HG03457 (cell line): ENCODE results near the gene GPRIN2.
"Not testable (repeated sequence)": the region's sequence is repeated elsewhere in the genome, so short reads cannot be mapped to it uniquely, and the experiment has no call there.

Experiments used
- ATAC-seq: cut with Tn5 transposase; IDR thresholded peaks from one replicate; pipeline ENCODE4 v1.9.1; 2021; ENCODE audit warnings: moderate number of reproducible peaks; ENCODE audit not compliant: unreplicated experiment

GPRIN2 gene

DNA sequence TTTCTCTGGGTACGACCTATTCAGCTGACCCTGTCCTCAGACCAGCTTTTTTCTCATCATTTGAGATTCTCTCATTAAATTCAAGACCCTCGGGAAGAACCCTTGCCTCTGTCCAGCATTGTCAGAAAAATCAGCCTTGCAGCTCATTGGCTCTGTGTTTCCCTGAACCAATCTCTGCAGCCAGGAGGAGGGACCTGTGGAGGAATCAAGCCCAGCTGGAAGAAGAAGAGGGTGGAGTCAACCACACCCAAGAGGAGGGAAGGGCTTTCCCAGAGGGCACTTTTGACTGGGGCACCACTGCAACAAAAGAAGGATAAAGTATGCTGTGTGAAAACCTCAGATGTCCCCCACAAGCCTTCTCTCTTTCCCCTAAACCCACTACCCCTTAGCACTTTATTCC, 14.2 kb upstream of the GPRIN2 start:
- ATAC-seq = not testable (repeated sequence)

DNA sequence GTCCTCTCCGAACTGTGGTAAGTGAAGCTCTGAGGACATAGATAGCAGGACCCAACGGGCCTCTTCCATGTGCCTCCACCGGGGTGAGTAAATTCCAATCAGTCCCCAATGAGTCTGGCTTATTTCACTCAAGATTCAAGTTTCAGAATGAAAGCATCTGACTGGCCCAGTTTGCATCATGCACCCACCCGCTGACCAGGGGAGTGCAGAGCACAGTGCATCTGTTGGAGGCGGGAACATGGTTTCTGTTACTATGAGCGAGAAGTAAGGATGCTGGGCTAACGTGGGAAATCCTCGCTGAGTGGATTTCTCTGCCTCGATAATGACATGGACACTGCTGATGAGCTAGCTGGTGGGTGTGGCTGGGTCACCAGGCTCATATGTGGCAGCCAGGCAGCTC, 10.7 kb upstream of the GPRIN2 start:
- ATAC-seq = not testable (repeated sequence)

DNA sequence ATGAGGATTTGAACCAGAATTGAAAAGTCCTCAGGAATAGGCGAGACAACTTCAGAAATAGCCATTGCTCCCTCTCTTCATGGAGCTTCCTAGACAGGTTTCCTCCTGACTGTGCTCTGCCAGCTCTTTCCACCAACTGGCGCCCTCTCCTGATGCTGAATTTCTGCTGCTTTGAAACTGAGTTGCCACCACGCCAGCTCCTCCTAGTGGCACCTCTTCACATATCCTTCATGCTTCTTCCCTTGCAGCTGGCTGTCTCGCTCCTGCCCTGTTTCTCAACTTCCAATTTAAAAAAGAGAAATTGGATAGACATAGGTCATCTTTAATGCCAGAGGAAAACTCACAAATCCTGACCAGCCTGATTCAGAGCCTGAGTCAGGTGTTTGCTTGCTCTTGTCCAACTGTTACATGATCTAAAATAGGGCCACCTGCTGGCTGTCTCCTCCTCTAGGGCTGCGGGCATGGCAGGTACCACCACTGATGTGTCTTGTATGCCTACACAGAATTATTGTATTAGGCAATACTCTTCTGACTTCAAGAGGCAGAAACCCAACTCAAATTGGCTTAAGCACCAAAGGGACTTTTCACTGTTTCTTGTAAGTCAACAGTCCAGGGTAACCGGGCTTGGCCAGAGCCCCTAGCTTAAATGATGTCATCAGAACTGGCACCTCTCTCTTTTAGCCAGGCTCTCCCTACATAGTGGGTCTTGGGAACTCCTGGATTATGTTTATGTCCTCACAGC, 9.3 kb upstream of the GPRIN2 start:
- ATAC-seq = not testable (repeated sequence)

DNA sequence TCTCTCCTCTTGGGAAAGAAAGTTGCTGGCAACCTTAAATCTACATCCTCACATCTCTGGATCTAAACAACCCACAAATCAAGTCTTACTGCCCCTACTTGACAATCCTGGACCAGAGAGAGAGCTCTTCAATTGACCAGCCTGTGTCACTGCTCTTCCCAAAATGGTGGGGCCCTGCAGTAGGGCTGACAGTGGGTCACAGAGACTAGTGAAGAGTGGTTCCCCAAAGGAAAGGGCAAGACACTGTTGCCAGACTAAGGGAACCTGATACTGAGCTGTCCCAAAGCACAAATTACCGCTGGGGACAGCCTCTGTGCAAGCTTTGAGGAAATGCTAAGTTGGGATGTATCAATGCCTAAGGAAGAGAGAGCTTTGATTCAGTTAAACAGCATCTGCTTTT, 4.5 kb upstream of the GPRIN2 start:
- no peak for ATAC-seq

DNA sequence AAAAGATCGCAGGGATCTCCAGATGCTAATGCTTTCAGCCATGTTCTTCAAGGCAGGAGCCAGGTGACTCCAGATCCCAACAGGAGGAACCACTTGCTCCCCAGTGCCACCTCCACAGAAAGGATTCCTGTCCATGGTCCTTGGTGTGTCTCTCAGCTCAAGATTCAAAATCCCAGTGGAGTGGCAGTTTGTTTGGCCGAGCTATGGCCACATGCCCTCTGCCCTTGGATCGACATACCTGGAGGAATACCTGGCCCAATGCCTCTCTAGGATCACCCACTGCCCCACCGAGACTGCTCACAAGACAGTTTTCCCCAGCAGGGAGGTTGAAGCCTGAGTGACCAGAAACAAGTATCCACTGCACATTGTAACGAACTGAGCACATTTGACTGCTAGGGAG, 3.9 kb upstream of the GPRIN2 start:
- ATAC-seq = no peak

DNA sequence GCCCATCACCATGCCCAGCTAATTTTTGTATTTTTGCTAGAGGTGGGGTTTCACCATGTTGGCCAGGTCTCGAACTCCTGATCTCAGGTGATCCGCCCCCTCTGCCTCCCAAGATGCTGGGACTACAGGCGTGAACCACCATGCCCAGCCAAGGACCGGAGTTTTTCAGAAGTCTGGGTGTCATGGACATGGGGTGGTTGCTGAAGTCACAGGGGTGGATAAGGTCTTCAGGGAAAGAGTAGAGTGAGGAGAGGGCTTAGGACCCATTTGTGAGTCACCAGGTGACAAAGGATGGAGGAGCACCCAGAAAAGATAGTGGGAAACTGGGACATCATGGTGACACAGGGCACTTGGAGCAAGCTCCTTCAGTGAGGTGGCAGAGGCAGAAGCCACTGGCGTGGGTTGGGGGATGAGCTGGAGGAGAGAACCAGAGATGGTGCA, 2.8 kb upstream of the GPRIN2 start:
- no peak for ATAC-seq

DNA sequence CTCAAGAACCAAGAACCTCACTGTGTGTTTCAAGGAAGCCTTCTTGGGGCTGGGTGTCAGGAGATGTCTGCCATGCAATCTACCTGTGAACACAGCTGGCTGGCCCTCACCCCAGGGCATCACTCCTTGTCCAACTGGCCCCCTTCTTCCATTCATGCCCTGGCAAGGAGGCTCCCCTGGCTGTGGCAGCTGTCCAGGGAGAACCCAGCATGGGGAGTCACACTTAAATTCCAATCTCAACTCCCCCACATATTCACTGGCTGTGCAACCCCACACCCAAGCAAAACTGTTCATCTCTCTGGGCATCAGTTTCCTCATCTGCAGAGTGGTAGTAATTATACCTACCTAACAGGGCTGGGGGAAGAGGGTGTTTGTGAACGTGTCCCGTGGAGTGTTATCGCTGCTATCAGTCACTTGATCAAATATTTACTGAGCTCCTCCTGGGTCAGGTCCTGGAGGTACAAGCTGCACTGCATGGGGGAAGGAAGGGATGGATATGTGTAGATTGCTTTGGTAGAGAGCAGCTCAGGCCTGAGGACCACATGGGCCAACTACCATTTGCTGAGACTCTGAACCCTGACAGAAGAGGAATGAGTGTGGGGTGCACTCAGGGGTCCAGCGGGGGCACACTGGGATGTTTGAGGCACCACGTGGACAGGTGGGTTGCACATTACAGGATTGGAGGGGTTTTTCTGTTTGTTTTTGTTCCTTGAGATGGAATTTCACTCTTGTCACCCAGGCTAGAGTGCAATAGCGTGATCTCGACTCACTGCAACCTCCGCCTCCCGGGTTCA, 2.1 kb upstream of the GPRIN2 start:
- ATAC-seq = no peak

DNA sequence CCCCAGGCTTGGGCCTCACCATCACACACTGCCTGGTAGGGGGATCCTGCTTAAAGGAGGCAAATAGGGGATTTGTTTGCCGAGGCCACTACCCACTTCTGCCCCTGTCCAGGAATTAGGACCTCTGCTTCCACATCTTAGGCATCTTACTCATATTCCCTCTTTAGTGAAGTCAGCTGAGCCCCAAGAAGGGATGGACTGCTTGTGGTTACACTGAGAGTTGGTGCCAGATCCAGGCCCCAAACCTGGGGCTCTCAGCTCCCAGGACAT, 1.6 kb upstream of the GPRIN2 start:
- ATAC-seq = no peak

DNA sequence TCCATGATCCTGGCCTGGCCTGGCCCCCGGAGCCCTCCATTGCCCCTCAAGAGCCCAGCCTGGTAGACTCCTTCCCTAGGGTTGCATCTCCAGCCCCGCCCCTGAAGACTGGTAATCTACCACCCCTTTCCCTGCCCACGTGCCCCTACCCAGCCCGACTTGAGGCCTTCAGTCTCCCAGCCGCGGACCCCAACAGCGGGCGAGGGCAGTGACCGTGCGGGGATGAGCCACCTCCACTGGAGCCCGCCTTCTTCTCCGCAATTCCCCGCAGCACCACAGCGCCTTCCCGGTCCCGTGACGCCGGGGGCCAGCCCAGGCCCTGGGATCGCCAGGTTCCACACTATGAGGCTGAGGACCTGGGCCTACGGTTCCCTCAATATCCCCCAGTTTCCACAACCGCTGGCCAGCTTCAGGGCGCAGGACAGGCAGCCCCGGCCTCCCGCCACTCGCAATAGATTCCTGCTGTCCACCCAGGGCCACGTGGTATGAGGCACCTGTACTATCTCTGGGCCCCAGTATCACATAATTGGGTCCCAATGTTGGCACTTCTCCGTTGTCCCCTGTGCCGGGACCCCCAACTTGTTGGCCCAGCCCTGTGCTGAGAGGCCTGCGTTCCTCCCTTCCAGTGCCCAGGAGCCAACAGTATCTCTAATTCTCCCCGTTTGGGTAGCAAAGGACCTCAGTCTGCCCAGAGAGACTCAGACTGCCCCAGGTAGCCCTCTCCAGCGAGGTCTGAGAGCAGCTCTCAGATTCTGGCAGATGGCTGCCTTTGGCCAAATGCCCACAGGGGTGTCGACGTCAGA, 1.1 kb upstream of the GPRIN2 start:
- ATAC-seq = no peak

DNA sequence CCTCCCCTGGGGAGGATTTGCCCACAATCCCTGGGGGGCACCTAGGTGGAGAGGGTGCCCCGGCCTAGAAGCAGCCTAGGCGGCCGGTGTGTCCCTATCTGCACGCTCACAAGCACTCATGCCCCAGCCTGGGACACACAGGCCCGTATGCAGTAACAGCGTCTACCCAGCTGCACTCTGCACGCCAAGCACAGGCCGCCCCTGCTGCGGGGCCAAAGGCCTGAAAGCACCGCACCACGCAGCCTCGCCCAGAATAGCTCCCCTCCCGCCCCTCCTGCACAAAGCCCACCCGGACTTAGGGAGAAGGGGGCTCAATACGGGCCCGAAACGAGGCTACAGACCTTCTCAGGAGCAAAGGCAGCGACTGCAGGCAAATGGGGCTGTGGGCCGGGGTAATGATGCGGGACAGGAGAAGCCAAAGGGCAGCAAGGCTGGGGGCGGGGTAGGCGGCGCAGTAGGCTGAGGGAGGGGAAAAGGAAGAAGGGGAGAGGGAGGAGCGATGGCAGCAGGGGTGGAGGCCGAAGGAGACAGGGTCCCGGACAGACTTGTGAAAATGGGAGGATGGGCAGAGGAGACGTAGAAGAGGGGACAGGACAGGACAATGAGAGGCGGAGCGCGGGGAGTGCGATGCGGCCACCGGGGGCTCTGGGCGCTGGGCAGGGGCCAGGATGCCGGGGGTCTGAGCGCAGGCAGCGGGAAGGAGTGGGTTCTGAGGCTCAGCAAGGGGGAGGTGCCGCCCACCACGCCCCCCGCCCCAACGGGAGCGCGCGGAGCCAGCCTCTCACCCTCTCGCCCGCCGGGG, 544 bp downstream of the GPRIN2 start:
- ATAC-seq = no peak

DNA sequence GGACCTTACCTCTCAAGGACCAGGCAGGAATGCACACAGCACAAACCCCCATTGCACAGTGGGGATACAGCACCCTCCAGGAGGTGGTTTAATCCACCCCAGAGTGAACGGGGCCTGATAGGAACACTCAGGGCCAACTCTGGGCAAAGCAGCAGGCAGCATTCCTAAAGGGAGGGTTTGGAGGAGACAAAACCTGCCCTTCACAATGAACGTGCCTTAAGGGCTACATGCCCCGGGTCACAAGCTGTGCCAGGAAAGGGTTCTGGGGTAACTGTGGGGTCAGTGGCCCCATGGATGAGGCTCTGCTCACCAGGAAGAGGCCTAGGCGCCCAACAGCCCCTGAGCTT, 1.1 kb downstream of the GPRIN2 start:
- no peak for ATAC-seq

DNA sequence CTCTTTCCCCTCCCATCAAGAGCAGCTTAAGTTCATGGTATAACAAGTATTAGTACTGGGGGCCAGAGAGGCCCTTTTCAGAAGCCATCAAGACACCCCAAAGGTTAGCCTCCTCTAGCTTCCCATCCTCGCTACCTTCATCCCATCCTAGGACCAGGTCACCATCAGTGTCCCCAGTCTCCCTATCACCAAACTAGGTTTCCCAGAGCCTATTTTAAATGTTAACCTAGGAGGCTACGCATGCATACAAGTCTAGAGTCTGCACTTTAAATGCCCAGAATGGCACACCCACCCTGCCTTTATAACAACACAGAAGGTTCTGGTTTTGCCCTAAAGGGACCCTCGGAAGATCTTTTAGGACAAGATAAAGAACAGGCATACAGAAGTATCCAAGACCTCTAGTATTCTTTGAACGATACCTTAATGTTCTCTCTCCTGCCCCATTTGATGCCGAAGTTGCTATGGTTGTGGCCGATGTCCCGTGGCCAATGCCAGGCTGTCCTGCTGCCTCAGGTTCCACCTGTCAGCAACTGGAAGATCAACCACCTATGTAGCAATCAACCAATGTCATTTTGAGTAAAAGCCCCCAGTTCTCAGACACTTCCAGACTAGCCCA, 2.2 kb downstream of the GPRIN2 start:
- no peak for ATAC-seq

DNA sequence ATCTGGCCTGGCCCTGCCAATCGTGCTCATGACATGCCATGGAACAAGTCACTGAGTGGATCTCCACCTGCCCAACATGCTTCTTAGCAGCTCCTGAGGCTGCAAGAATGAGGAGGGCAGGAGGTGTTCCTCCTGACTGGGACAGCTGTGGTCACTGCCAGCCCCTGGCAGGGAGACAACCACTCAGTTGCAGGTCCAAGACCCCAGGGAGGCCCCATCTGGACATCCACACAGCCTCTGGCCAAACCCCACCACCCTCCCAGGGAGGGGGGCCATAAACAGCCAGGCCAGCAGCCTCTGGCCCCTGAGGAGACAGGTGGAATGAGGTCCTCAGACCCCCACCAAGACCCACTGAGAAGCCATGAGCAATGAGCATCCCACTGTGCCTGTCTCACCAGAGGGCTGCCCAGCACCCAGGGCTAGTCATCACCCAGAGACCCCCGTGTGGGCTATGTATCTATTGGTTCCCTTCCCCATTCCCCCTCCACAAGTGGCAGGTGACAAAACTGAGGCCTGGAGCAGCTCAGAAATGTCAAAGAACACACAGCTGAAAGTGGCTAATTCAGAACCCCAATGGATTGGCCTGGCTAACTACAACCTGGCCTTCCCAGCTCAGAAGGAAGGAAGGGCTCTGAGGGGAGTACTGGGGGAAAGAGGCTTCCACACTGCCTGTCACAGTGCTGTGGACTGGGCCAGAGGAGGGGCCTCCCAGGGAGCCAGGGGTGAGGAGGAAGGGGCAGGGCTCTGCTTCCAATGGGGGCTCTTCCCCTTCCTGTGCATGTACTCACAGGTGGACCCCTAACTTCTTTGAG, 3.0 kb downstream of the GPRIN2 start:
- no peak for ATAC-seq

DNA sequence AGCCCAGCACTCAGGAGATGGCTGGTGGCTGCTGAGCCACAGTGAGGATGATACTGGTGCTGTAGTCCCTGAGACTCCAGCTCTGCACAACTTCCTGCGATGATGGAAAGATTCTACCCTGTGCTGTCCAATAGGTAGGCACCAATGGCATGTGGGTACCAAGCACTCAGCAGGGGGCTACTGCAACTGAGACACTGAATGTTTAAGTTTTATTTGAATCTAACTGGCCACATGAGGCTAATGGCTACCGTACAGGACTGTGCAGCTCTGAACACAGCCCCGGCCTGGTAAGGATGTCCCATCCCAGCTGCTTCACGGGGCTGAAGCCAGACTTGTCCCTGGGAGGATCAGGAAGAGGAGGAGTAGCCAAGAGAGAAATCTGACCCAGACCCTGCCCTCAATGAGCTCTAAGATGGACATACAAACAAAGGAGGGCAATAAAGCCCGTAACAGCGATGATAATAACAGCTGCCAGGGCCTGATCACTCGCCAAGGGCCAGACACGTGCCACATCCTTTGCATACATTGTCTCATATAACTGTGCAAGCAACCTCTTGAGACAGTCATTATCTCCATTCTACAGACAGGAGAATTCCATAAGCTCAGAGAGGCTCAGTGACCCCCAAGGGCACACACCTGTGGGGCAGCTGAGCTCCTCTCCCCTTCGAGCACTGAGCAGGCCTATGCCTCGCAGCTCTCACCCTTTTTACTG, 3.8 kb downstream of the GPRIN2 start:
- ATAC-seq = no peak

DNA sequence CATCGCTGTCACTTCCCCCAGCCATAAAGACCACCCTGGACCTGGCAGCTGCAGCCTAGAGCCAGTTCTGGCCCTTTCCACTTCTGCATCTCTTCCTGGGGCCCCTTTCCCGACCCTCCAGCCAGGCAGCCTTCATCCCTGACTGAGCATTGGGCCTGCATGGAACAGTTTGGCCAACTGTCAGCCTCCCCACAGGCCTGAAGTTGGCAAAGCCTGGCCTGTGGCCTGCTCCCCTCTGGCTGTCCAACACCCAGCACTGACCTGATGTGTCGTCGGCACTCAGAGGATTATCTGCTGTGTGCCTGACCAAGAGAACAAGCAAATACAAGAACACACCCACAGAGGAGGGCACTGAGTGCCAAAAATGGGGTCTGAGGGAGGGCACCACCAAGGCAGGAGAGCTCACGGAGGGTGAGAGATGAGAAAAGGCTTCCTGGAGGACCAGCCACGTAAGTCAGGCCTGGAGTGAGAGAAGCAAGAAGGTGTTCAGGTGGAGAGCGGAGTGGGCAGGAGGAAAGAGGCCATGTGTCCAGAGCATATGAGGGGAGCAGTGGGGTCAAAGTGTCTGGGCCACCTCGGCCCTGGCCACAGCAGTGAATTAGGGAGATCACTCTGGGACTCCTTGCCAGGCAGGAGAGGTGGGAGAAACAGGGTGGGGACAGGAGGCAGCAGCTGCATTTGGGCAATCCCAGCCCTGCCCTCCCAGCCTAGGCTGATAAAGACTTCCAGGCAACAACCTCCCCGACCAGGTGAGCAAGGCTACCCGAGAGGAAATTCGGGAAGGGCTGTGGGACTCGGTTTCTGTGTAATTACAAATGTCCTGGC, 4.5 kb downstream of the GPRIN2 start:
- no peak for ATAC-seq

DNA sequence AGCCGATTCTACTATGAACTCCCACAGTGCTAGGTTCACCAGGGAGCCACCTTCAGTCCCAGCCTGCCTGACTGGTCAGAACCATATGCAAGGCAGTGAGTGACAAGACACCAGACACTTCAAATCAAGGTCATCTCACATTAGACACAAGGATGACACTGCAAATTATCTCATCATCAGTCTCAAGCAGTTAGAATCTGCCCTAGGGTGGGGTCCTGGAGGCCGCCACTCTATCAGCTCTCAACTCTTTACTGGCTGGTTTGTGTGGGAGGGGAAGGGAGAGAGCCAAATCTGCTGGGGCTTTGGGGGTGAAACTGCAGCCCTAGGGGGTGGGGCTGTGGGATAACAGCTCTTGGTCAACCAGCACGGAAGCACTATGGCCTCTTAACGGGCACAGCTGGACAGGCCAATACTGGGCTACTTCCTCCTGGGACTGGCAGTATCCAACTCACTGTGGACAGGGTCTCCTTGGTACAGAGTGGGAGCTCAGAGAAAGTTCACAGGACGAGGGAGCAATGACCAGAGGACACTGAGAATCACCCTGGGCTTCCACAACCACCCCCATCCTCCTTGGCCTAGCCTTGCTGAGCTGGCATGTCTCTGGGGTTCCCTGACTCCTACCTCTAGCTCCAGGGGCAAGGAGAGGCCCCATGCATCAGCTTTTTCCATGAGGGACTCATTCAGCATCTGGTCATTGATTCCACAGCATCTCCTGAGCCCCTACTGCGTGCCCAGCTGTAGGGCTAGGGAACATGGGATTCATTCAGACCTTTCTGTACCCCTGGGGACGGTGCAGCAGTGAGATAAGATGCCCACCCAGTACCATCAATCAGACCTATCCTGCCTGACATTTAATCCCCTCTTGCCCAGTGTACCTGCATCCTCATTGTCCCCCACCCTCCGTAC, 5.4 kb downstream of the GPRIN2 start:
- no peak for ATAC-seq

DNA sequence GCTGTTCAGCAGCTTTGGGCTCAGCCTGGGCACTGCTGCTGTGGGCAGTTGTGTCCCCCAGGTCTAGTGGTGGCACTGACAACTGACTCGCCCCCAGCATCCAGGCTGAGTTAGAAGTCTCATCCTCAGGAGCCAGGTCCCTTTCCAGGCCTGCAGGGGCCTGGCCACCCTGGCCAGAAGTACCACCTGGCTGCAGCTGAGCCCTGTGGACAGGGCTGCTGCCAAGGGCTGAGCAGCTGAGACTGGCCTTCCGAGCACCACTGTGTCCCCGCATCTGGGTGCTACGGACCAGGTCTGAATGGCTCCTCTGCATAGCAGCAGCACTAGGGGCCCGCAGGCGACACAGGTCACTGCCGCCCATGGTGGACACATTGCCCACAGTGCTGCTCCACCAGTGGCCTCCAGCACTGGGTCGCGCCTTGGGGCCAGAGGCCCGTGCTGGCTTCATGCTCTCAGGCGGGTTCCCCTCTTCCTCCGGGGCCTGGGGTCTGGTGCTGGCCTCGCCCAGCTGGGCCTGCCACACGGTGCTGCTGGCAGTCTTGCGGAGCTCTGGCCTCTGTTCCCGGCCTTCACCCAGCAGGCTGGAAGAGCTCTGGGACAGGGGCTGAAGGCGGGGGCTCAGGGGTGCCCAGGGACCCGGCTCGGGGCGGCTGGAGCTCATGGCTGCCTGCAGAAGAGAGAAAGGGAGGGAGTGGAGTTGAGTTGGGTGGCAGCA, 6.2 kb downstream of the GPRIN2 start:
- no peak for ATAC-seq
